NCI-H748 (cell line): ENCODE measurements around the gene FBXO17.
"Not testable (repeated sequence)": the region's sequence is repeated elsewhere in the genome, so short reads cannot be mapped to it uniquely, and the experiment has no call there.

Source experiments
- DNase-seq: peaks from one replicate; lab custom pipeline; 2025; ENCODE audit not compliant: unreplicated experiment; lab: John Stamatoyannopoulos, UW

FBXO17 gene

GRCh38 chr19:38945562-38946228 lies 29.8 kb downstream of the FBXO17 start:
- no peak for DNase-seq

GRCh38 chr19:38944981-38945506 lies 30.5 kb downstream of the FBXO17 start:
- peak; percentile 71 for DNase-seq

- no peak for DNase-seq
Observed at GRCh38 chr19:38942471-38943181, 32.9 kb downstream of the FBXO17 start.

- DNase-seq = no peak
Observed at GRCh38 chr19:38941979-38942378, 33.6 kb downstream of the FBXO17 start.

GRCh38 chr19:38941466-38941865 lies 34.1 kb downstream of the FBXO17 start:
- DNase-seq = not testable (repeated sequence)

- no peak for DNase-seq
Observed at GRCh38 chr19:38939957-38940356, 35.6 kb downstream of the FBXO17 start.

GRCh38 chr19:38933544-38933943 lies 42.0 kb downstream of the FBXO17 start:
- no peak for DNase-seq

- peak; percentile 36 for DNase-seq
Observed at GRCh38 chr19:38932425-38933179, 42.9 kb downstream of the FBXO17 start.

- no peak for DNase-seq
Observed at GRCh38 chr19:38931521-38931793, 44.1 kb downstream of the FBXO17 start.

GRCh38 chr19:38930776-38931520 lies 44.6 kb downstream of the FBXO17 start, which contains the start of gene MRPS12:
MRPS12 (plus strand) TSS chr19:38930944; CDS start chr19:38931295, 351 bp downstream.
- peak; percentile 100 for DNase-seq

- peak; percentile 96 for DNase-seq
Observed at GRCh38 chr19:38929929-38930775, 45.4 kb downstream of the FBXO17 start, which contains the start of gene SARS2. SARS2 (minus strand) TSS chr19:38930763; CDS start chr19:38930736, 27 bp downstream.

GRCh38 chr19:38928391-38929001 lies 47.0 kb downstream of the FBXO17 start:
- DNase-seq = no peak

- no peak for DNase-seq
Observed at GRCh38 chr19:38924388-38924787, 51.2 kb downstream of the FBXO17 start.

GRCh38 chr19:38922482-38922881 lies 53.1 kb downstream of the FBXO17 start:
- DNase-seq = no peak

- no peak for DNase-seq
Observed at GRCh38 chr19:38921420-38922274, 53.9 kb downstream of the FBXO17 start.

- no peak for DNase-seq
Observed at GRCh38 chr19:38920602-38921419, 54.7 kb downstream of the FBXO17 start.

GRCh38 chr19:38919837-38920601 lies 55.5 kb downstream of the FBXO17 start:
- no peak for DNase-seq
